ENCODE measurements around the gene ITIH4. TPM values are rescaled to one million over a fixed set of nuclear protein-coding genes. Genes with fewer than 3 reads are reported as not detected.

ITIH4 gene
- total and polyA plus RNA-seq, 10 of the 15 experiments (the other 5 are each of a cell fraction or from before 2014, with no cell fraction given): 0.64 to 4.1 (median 1.3) TPM

- Histone ChIP-seq H3K27me3 (replicated peaks in 1 of 2; ENCODE audit: control insufficient read depth in 2 of 2, insufficient read depth in 2 of 2, low read length in 1 of 2) (no peaks in the 10 kb centered on the region), H2AFZ (ENCODE audit: control insufficient read depth, low read depth, low read length) (no peak overlapping the region), H4K20me1 (ENCODE audit: control insufficient read depth, insufficient read depth) (no peaks in the 10 kb centered on the region; the same call in 1 of the 2 replicates), H3K4me3 (no peak overlapping the region), H3K4me1 (ENCODE audit: control insufficient read depth, insufficient read depth, low read length) (no peaks in the 10 kb centered on the region), H3K27ac (ENCODE audit: control insufficient read depth, insufficient read depth) (no peak overlapping the region), H3K36me3 (ENCODE audit: control insufficient read depth in 2 of 2, insufficient read depth in 2 of 2, low read length in 1 of 2) (no peaks in the 10 kb centered on the region), H3K4me2 (ENCODE audit: control insufficient read depth, insufficient read depth) (no peak overlapping the region), H3K9me3 (replicated peaks; ENCODE audit: control insufficient read depth, insufficient read depth, low read length) (no peaks in the 10 kb centered on the region), H3K9ac (ENCODE audit: control insufficient read depth, insufficient read depth, low read length) (no peak overlapping the region), H3K79me2 (ENCODE audit: control insufficient read depth, insufficient read depth, low read length) (no peaks in the 10 kb centered on the region)
- intact Hi-C loops (cut with micrococcal nuclease; ENCODE audit: unreplicated experiment): no loop called here
- BruUV-seq (replicated peaks): no TSS peak
- POLR2A ChIA-PET: no interaction called here
- CTCF ChIA-PET: no interaction called here
- ATAC-seq (no peak), FAIRE-seq (no peak), DNase-seq (ENCODE audit: low read depth, low spot score) (no peak)
- WGBS (ENCODE audit: insufficient coverage, insufficient replicate concordance, low lambda C conversion rate, missing lambda C conversion rate): 56% methylated on average over 16 of the region's 19 CpGs
- in situ Hi-C loops (cut with MboI): no loop called here
- RAD21 ChIA-PET (ENCODE audit: unreplicated experiment): no interaction called here
- TF ChIP-seq ZBTB40 (IDR thresholded peaks at IDR 0.05; ENCODE audit: borderline replicate concordance): no peak
- TF ChIP-seq CREB1 (IDR thresholded peaks at IDR 0.05; ENCODE audit: low read depth): no peak
- TF ChIP-seq CBFB (IDR thresholded peaks at IDR 0.05; ENCODE audit: low read depth): no peak
- no peak for TF ChIP-seq ESRRA (IDR thresholded peaks at IDR 0.05; ENCODE audit: low read length)
- no peak for TF ChIP-seq ZBTB33 (IDR thresholded peaks at IDR 0.05)
- TF ChIP-seq CHD1 (IDR thresholded peaks at IDR 0.05; ENCODE audit: low read depth, low read length): no peak
- TF ChIP-seq, protein P1, sequence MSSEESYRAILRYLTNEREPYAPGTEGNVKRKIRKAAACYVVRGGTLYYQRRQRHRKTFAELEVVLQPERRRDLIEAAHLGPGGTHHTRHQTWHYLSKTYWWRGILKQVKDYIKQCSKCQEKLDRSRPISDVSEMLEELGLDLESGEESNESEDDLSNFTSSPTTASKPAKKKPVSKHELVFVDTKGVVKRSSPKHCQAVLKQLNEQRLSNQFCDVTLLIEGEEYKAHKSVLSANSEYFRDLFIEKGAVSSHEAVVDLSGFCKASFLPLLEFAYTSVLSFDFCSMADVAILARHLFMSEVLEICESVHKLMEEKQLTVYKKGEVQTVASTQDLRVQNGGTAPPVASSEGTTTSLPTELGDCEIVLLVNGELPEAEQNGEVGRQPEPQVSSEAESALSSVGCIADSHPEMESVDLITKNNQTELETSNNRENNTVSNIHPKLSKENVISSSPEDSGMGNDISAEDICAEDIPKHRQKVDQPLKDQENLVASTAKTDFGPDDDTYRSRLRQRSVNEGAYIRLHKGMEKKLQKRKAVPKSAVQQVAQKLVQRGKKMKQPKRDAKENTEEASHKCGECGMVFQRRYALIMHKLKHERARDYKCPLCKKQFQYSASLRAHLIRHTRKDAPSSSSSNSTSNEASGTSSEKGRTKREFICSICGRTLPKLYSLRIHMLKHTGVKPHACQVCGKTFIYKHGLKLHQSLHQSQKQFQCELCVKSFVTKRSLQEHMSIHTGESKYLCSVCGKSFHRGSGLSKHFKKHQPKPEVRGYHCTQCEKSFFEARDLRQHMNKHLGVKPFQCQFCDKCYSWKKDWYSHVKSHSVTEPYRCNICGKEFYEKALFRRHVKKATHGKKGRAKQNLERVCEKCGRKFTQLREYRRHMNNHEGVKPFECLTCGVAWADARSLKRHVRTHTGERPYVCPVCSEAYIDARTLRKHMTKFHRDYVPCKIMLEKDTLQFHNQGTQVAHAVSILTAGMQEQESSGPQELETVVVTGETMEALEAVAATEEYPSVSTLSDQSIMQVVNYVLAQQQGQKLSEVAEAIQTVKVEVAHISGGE (CRISPR knock-in tag; IDR thresholded peaks at IDR 0.05): no peak
- TF ChIP-seq ZSCAN29 (IDR thresholded peaks at IDR 0.05): no peak
- TF ChIP-seq BRCA1 (IDR thresholded peaks at IDR 0.05; ENCODE audit: low read depth, low read length): no peak
- TF ChIP-seq DPF2 (IDR thresholded peaks at IDR 0.05): no peak
- TF ChIP-seq PML (IDR thresholded peaks at IDR 0.05; ENCODE audit: low read length): no peak
- TF ChIP-seq SPI1 (IDR thresholded peaks at IDR 0.05; ENCODE audit: borderline replicate concordance, insufficient read depth, low read depth, low read length): no peak
- TF ChIP-seq, protein P2, sequence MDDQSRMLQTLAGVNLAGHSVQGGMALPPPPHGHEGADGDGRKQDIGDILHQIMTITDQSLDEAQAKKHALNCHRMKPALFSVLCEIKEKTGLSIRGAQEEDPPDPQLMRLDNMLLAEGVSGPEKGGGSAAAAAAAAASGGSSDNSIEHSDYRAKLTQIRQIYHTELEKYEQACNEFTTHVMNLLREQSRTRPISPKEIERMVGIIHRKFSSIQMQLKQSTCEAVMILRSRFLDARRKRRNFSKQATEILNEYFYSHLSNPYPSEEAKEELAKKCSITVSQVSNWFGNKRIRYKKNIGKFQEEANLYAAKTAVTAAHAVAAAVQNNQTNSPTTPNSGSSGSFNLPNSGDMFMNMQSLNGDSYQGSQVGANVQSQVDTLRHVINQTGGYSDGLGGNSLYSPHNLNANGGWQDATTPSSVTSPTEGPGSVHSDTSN (IDR thresholded peaks at IDR 0.05; ENCODE audit: insufficient replicate concordance, low read depth, low read length): no peak
- SMC1A ChIA-PET (ENCODE audit: uncharacterized antibody, unreplicated experiment): no interaction called here
Observed at GRCh38 chr3:52805270-52806039, 25.0 kb downstream of the ITIH4 start.

Data from GM12878 (cell line).